HEK293 (cell line): ENCODE data around the gene VIT.

ENCODE experiments used
- CTCF ChIA-PET: fragments of 350-600 bp; formaldehyde crosslinking; extraction: SDS; loops from one replicate; lab custom pipeline; 2021; ENCODE audit warnings: antibody characterized with exemption; lab: Yijun Ruan, JAX
- POLR2A ChIA-PET: fragments of 300-600 bp; formaldehyde crosslinking; extraction: SDS; loops from one replicate; lab custom pipeline; 2020; ENCODE audit warnings: antibody characterized with exemption, inconsistent platforms; lab: Yijun Ruan, JAX
- H3K27ac ChIP-seq: fragments of 200-500 bp; sonication (Bioruptor generic); 2 replicates; pipeline ENCODE4 v1.5.1; 2014; ENCODE audit warnings: low read depth, low read length, control low read depth, inconsistent platforms; ENCODE audit errors: extremely low read depth
- H3K36me3 ChIP-seq, 2 experiments: fragments of 200-500 bp in 1 of 2; sonication (Bioruptor generic) in 1 of 2; 1 replicate in 1 of 2; 2 replicates in 1 of 2; pipeline ENCODE4 v1.5.1; 2014 to 2017; ENCODE audit warnings: inconsistent platforms in 2 of 2, low read length in 2 of 2; ENCODE audit not compliant: control insufficient read depth in 2 of 2, insufficient read depth in 1 of 2
- H3K4me1 ChIP-seq: fragments of 200-500 bp; sonication (Bioruptor generic); 2 replicates; pipeline ENCODE4 v1.5.1; 2014; ENCODE audit warnings: mild to moderate bottlenecking, low read length, inconsistent platforms; ENCODE audit not compliant: control insufficient read depth, insufficient read depth
- H3K4me3 ChIP-seq: 2 replicates; pipeline ENCODE4 v1.5.1; 2011; ENCODE audit warnings: low read depth, mild to moderate bottlenecking, control low read depth, low read length, moderate library complexity
- H3K9me3 ChIP-seq: fragments of 200-500 bp; sonication (Bioruptor generic); 2 replicates; pipeline ENCODE4 v1.5.1; 2014; ENCODE audit warnings: low read depth, low read length, inconsistent platforms; ENCODE audit not compliant: control insufficient read depth, insufficient read depth
- GLI2 ChIP-seq: fragments of 450-650 bp; formaldehyde crosslinking; IDR thresholded peaks from 2 replicates; pipeline ENCODE4; 2017; ENCODE audit warnings: missing biosample characterization, missing genetic modification characterization, low read depth, borderline replicate concordance
- KLF16 ChIP-seq: fragments of 450-650 bp; formaldehyde crosslinking; IDR thresholded peaks from 2 replicates; pipeline ENCODE4 v1.5.1; 2017; ENCODE audit warnings: missing biosample characterization, missing genetic modification characterization
- KLF8 ChIP-seq: fragments of 450-650 bp; formaldehyde crosslinking; IDR thresholded peaks from 2 replicates; pipeline ENCODE4 v1.5.1; 2016; ENCODE audit warnings: missing biosample characterization, missing genetic modification characterization
- SETDB1 ChIP-seq: IDR thresholded peaks from one replicate; pipeline ENCODE4 v1.6.1; 2017; ENCODE audit warnings: mild to moderate bottlenecking, low read length, moderate library complexity, mixed read lengths; ENCODE audit not compliant: insufficient read length
- SP2 ChIP-seq: fragments of 450-650 bp; formaldehyde crosslinking; IDR thresholded peaks from 2 replicates; pipeline ENCODE4 v1.5.1; 2016; ENCODE audit warnings: missing biosample characterization, missing genetic modification characterization
- SP7 ChIP-seq: fragments of 450-650 bp; formaldehyde crosslinking; IDR thresholded peaks from 2 replicates; pipeline ENCODE4 v1.5.1; 2016; ENCODE audit warnings: missing biosample characterization, missing genetic modification characterization
- ZNF140 ChIP-seq: fragments of 450-650 bp; formaldehyde crosslinking; IDR thresholded peaks from 2 replicates; pipeline ENCODE4 v1.5.1; 2016; ENCODE audit warnings: missing biosample characterization, missing genetic modification characterization
- ZNF146 ChIP-seq: fragments of 450-650 bp; formaldehyde crosslinking; IDR thresholded peaks from 2 replicates; pipeline ENCODE4 v1.5.1; 2016; ENCODE audit warnings: missing biosample characterization, missing genetic modification characterization
- ZNF221 ChIP-seq: fragments of 450-650 bp; formaldehyde crosslinking; IDR thresholded peaks from 2 replicates; pipeline ENCODE4 v1.5.1; 2017; ENCODE audit warnings: missing biosample characterization, missing genetic modification characterization, borderline replicate concordance
- ZNF274 ChIP-seq, 2 experiments: fragments of 200-500 bp in 1 of 2; fragments of 450-650 bp in 1 of 2; sonication (Bioruptor generic) in 1 of 2; formaldehyde crosslinking in 1 of 2; IDR thresholded peaks; 2 replicates each; pipeline versions ENCODE4 v1.5.1 to v1.6.1; 2014 to 2016; ENCODE audit warnings: borderline replicate concordance in 1 of 2, inconsistent platforms in 1 of 2, low read length in 1 of 2, missing biosample characterization in 1 of 2, missing genetic modification characterization in 1 of 2
- ZNF324 ChIP-seq: fragments of 450-650 bp; formaldehyde crosslinking; IDR thresholded peaks from 2 replicates; pipeline ENCODE4 v1.5.1; 2016; ENCODE audit warnings: missing biosample characterization, missing genetic modification characterization
- ZNF366 ChIP-seq: fragments of 450-650 bp; formaldehyde crosslinking; conservative IDR thresholded peaks from 2 replicates; pipeline ENCODE4 v1.5.1; 2016; ENCODE audit warnings: missing biosample characterization, missing genetic modification characterization
- ZNF37A ChIP-seq: fragments of 450-650 bp; IDR thresholded peaks from 2 replicates; pipeline ENCODE4 v1.5.1; 2018; ENCODE audit warnings: missing biosample characterization, missing genetic modification characterization
- ZNF529 ChIP-seq: fragments of 450-650 bp; formaldehyde crosslinking; IDR thresholded peaks from 2 replicates; pipeline ENCODE4 v1.5.1; 2017; ENCODE audit warnings: missing genetic modification characterization, missing biosample characterization; ENCODE audit not compliant: insufficient replicate concordance
- ZNF558 ChIP-seq: fragments of 450-650 bp; formaldehyde crosslinking; IDR thresholded peaks from 2 replicates; pipeline ENCODE4 v1.5.1; 2016; ENCODE audit warnings: missing biosample characterization, missing genetic modification characterization
- ZNF600 ChIP-seq: fragments of 450-650 bp; formaldehyde crosslinking; IDR thresholded peaks from 2 replicates; pipeline ENCODE4 v1.5.1; 2016; ENCODE audit warnings: missing biosample characterization, missing genetic modification characterization
- ZNF624 ChIP-seq: fragments of 450-650 bp; formaldehyde crosslinking; IDR thresholded peaks from 2 replicates; pipeline ENCODE4 v1.5.1; 2017; ENCODE audit warnings: missing biosample characterization, missing genetic modification characterization
- ZNF777 ChIP-seq: fragments of 450-650 bp; formaldehyde crosslinking; IDR thresholded peaks from 2 replicates; pipeline ENCODE4 v1.5.1; 2017; ENCODE audit warnings: missing biosample characterization, missing genetic modification characterization, borderline replicate concordance
- ZNF830 ChIP-seq: fragments of 450-650 bp; IDR thresholded peaks from 2 replicates; pipeline ENCODE4 v1.5.0; 2018; ENCODE audit warnings: missing biosample characterization, missing genetic modification characterization, low read depth, mild to moderate bottlenecking, moderate library complexity
- ZSCAN30 ChIP-seq: fragments of 450-650 bp; IDR thresholded peaks from 2 replicates; pipeline ENCODE4 v1.5.1; 2018; ENCODE audit warnings: missing biosample characterization, mild to moderate bottlenecking, missing genetic modification characterization, moderate library complexity
- TF ChIP-seq, protein P1 (sequence below): fragments of 450-650 bp; formaldehyde crosslinking; IDR thresholded peaks from 2 replicates; pipeline ENCODE4 v1.5.1; 2016; ENCODE audit warnings: missing biosample characterization, missing genetic modification characterization
- TF ChIP-seq, protein P2 (sequence below): fragments of 450-650 bp; formaldehyde crosslinking; IDR thresholded peaks from 2 replicates; pipeline ENCODE4 v1.5.1; 2017; ENCODE audit warnings: missing biosample characterization, mild to moderate bottlenecking, missing genetic modification characterization, moderate library complexity
- TF ChIP-seq, protein P3 (sequence below): fragments of 450-650 bp; formaldehyde crosslinking; optimal IDR thresholded peaks from 2 replicates; pipeline ENCODE3; 2016; ENCODE audit warnings: missing biosample characterization, mild to moderate bottlenecking, missing genetic modification characterization
- TF ChIP-seq, protein P4 (sequence below): fragments of 450-650 bp; formaldehyde crosslinking; IDR thresholded peaks from 2 replicates; pipeline ENCODE4 v1.5.1; 2016; ENCODE audit warnings: missing biosample characterization, missing genetic modification characterization
- TF ChIP-seq, protein P5 (sequence below): fragments of 450-650 bp; formaldehyde crosslinking; IDR thresholded peaks from 2 replicates; pipeline ENCODE4 v1.5.1; 2016; ENCODE audit warnings: missing biosample characterization, missing genetic modification characterization

Gene VIT

DNA sequence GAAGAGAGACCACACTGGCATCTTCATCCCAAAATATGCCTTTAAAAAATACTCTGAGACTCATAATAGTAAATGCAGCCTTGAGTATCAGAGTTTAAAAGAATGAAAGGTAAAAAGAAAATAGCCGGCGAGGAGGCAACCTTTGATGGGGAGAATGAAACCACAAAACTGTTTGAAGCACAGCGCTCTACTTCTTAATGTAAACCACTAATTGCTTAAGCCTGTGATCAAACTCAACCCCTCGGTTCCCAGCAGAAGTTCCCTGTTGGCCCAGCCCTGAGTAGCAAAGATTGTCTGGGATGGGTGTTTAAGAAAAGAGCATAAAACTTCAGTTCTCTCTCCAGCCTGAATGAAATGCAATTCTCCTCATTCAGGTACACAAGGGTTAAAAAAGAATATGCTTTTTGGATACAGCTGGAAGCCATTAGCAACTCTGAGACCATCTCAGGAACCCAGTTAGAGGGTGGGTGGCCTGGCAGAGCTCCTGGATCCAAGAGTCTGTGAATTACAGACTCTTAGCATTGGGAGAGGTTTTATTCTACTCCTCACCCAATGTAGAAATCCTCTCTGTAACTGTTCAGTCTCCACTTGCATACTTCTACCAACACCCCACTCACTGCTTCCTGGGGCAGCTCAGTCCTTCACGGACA lies 44.8 kb downstream of the VIT start (continued):
- TF ChIP-seq ZNF274 (IDR thresholded peaks at IDR 0.05; ENCODE audit: low read length) (no peak), ZNF274 (tag by site-specific recombination; IDR thresholded peaks at IDR 0.05; ENCODE audit: borderline replicate concordance) (no peak), ZNF140 (no peak), ZNF830 (tag by site-specific recombination) (no peak), ZNF600 (tag by site-specific recombination) (no peak), SP7 (tag by site-specific recombination) (no peak), ZNF777 (tag by site-specific recombination) (no peak)
- TF ChIP-seq, protein P1, sequence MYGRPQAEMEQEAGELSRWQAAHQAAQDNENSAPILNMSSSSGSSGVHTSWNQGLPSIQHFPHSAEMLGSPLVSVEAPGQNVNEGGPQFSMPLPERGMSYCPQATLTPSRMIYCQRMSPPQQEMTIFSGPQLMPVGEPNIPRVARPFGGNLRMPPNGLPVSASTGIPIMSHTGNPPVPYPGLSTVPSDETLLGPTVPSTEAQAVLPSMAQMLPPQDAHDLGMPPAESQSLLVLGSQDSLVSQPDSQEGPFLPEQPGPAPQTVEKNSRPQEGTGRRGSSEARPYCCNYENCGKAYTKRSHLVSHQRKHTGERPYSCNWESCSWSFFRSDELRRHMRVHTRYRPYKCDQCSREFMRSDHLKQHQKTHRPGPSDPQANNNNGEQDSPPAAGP (tag by site-specific recombination) = no peak
- TF ChIP-seq, protein P2, sequence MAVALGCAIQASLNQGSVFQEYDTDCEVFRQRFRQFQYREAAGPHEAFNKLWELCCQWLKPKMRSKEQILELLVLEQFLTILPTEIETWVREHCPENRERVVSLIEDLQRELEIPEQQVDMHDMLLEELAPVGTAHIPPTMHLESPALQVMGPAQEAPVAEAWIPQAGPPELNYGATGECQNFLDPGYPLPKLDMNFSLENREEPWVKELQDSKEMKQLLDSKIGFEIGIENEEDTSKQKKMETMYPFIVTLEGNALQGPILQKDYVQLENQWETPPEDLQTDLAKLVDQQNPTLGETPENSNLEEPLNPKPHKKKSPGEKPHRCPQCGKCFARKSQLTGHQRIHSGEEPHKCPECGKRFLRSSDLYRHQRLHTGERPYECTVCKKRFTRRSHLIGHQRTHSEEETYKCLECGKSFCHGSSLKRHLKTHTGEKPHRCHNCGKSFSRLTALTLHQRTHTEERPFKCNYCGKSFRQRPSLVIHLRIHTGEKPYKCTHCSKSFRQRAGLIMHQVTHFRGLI = no peak
- TF ChIP-seq, protein P3, sequence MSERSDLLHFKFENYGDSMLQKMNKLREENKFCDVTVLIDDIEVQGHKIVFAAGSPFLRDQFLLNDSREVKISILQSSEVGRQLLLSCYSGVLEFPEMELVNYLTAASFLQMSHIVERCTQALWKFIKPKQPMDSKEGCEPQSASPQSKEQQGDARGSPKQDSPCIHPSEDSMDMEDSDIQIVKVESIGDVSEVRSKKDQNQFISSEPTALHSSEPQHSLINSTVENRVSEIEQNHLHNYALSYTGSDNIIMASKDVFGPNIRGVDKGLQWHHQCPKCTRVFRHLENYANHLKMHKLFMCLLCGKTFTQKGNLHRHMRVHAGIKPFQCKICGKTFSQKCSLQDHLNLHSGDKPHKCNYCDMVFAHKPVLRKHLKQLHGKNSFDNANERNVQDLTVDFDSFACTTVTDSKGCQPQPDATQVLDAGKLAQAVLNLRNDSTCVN (tag by site-specific recombination) = no peak
- TF ChIP-seq, all 188 proteins: peak for 0

DNA sequence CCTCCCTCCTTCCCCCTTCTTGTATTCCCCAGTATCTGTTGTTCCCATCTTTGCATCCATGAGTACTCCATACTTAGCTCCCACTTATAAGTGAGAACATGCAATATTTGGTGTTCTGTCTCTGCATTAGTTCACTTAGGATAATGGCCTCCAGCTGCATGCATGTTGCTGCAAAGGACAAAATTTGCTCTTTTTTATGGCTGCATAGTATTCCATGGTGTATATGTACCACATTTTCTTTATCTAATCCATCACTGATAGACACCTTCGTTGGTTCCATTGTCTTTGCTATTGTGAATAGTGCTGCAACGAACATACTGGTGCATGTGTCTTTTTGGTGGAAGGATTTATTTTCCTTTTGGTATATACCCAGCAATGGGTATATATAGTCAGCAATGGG lies 47.4 kb downstream of the VIT start:
- no peak overlapping the region for H3K27ac ChIP-seq
- H3K9me3 ChIP-seq = no peaks in the 10 kb centered on the region
- no peaks in the 10 kb centered on the region for H3K4me1 ChIP-seq
- no peaks in the 10 kb centered on the region for H3K36me3 ChIP-seq
- ChIA-PET CTCF (no interaction called here), POLR2A (no interaction called here)
- no peak overlapping the region for H3K4me3 ChIP-seq
- TF ChIP-seq ZNF529 (tag by site-specific recombination) = no peak
- TF ChIP-seq ZNF146 (tag by site-specific recombination) = peak; percentile 58
- TF ChIP-seq ZNF221 = no peak
- TF ChIP-seq, protein P4, sequence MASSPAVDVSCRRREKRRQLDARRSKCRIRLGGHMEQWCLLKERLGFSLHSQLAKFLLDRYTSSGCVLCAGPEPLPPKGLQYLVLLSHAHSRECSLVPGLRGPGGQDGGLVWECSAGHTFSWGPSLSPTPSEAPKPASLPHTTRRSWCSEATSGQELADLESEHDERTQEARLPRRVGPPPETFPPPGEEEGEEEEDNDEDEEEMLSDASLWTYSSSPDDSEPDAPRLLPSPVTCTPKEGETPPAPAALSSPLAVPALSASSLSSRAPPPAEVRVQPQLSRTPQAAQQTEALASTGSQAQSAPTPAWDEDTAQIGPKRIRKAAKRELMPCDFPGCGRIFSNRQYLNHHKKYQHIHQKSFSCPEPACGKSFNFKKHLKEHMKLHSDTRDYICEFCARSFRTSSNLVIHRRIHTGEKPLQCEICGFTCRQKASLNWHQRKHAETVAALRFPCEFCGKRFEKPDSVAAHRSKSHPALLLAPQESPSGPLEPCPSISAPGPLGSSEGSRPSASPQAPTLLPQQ = no peak
- no peak for TF ChIP-seq ZNF624
- TF ChIP-seq KLF8 (tag by site-specific recombination) = no peak
- TF ChIP-seq ZSCAN30 = no peak

DNA sequence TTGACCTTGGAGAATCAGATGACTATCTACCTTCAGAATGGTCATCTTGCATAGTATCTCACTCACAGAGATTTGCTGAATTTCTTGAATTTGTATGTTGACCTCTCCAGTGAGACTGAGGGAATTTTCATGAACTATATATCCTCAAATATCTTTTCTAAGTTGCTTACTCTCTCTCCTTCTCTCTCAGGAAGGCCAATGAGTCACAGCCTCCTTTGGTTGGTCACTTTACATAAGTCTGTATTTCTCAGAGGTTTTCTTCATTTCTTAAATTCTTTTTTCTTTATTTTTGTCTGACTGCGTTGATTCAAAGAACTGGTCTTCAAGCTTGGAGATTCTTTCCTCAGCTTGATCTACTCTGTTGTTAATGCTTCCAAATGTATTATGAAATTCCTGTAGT lies 51.7 kb downstream of the VIT start:
- Histone ChIP-seq H3K27ac (no peak overlapping the region), H3K4me1 (no peaks in the 10 kb centered on the region), H3K36me3 (no peaks in the 10 kb centered on the region), H3K4me3 (no peak overlapping the region), H3K9me3 (no peaks in the 10 kb centered on the region)
- POLR2A ChIA-PET = no interaction called here
- CTCF ChIA-PET = interaction anchor here (0.7 to 1.2 kb wide), 3 partner anchors 23 to 533 kb away, joined by 3 to 4 read pairs (median 4); no protein-coding TSS in a partner anchor
- TF ChIP-seq KLF16 (tag by site-specific recombination) (no peak), SETDB1 (no peak), ZNF140 (no peak), ZNF324 (tag by site-specific recombination) (no peak), SP2 (tag by site-specific recombination) (no peak), ZNF37A (tag by site-specific recombination) (no peak), ZNF558 (tag by site-specific recombination) (no peak), ZNF366 (tag by site-specific recombination) (no peak), GLI2 (tag by site-specific recombination) (no peak)
- TF ChIP-seq, protein P5, sequence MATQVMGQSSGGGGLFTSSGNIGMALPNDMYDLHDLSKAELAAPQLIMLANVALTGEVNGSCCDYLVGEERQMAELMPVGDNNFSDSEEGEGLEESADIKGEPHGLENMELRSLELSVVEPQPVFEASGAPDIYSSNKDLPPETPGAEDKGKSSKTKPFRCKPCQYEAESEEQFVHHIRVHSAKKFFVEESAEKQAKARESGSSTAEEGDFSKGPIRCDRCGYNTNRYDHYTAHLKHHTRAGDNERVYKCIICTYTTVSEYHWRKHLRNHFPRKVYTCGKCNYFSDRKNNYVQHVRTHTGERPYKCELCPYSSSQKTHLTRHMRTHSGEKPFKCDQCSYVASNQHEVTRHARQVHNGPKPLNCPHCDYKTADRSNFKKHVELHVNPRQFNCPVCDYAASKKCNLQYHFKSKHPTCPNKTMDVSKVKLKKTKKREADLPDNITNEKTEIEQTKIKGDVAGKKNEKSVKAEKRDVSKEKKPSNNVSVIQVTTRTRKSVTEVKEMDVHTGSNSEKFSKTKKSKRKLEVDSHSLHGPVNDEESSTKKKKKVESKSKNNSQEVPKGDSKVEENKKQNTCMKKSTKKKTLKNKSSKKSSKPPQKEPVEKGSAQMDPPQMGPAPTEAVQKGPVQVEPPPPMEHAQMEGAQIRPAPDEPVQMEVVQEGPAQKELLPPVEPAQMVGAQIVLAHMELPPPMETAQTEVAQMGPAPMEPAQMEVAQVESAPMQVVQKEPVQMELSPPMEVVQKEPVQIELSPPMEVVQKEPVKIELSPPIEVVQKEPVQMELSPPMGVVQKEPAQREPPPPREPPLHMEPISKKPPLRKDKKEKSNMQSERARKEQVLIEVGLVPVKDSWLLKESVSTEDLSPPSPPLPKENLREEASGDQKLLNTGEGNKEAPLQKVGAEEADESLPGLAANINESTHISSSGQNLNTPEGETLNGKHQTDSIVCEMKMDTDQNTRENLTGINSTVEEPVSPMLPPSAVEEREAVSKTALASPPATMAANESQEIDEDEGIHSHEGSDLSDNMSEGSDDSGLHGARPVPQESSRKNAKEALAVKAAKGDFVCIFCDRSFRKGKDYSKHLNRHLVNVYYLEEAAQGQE = no peak
